Fibroblast of mammary gland (primary cell): Measurements from ENCODE around the gene DAPK1.

Experiments used
- DNase-seq: peaks from one replicate; pipeline ENCODE4 v3.0.0-alpha.2; 2010; ENCODE audit warnings: low read depth
- H3K4me3 ChIP-seq: 2 replicates; pipeline ENCODE4 v1.5.1; 2011; ENCODE audit warnings: low read depth, mild to moderate bottlenecking, low read length, moderate library complexity; ENCODE audit not compliant: control insufficient read depth
- CTCF ChIP-seq: conservative IDR thresholded peaks from 2 replicates; pipeline ENCODE4 v1.5.1; 2011; ENCODE audit warnings: low read depth, low read length, inconsistent platforms; ENCODE audit not compliant: control insufficient read depth, insufficient read depth

Gene DAPK1

GRCh38 chr9:87746186-87746585 lies 248.5 kb downstream of the DAPK1 start:
- no peak for DNase-seq
- no peak for TF ChIP-seq CTCF
- H3K4me3 ChIP-seq = no peak overlapping the region

GRCh38 chr9:87748881-87749280 lies 251.2 kb downstream of the DAPK1 start:
- no peak overlapping the region for H3K4me3 ChIP-seq
- no peak for TF ChIP-seq CTCF
- DNase-seq = no peak

GRCh38 chr9:87749335-87750035 lies 251.8 kb downstream of the DAPK1 start:
- no peak overlapping the region for H3K4me3 ChIP-seq
- DNase-seq = no peak
- no peak for TF ChIP-seq CTCF

- TF ChIP-seq CTCF = no peak
- H3K4me3 ChIP-seq = no peak overlapping the region
- DNase-seq = no peak
Measured at GRCh38 chr9:87750726-87751125, 253.1 kb downstream of the DAPK1 start.

GRCh38 chr9:87751423-87751822 lies 253.8 kb downstream of the DAPK1 start:
- no peak for DNase-seq
- no peak overlapping the region for H3K4me3 ChIP-seq
- no peak for TF ChIP-seq CTCF

- no peak for DNase-seq
- TF ChIP-seq CTCF = no peak
- no peak overlapping the region for H3K4me3 ChIP-seq
Measured at GRCh38 chr9:87751868-87752267, 254.2 kb downstream of the DAPK1 start.

- no peak for TF ChIP-seq CTCF
- no peak overlapping the region for H3K4me3 ChIP-seq
- peak; percentile 26 for DNase-seq
Measured at GRCh38 chr9:87753313-87753712, 255.6 kb downstream of the DAPK1 start.
